Lung (tissue), 12 donors: ENCODE measurements around the gene TLL1. TPM values are rescaled to one million over a fixed set of nuclear protein-coding genes. Genes with fewer than 3 reads are reported as not detected.

Source experiments
- ATAC-seq: fragments of 200-7000 bp; cut with Tn5 transposase; one replicate; pipeline ENCODE4 v1.9.1; 2020; ENCODE audit warnings: moderate number of reproducible peaks; ENCODE audit not compliant: insufficient read depth, low FRiP score
- DNase-seq, 3 donors: peaks; one replicate each; pipeline ENCODE4 v3.0.0-alpha.2; 2013 to 2017
- H3K27ac ChIP-seq, 2 donors: one replicate each; pipeline ENCODE4 v1.5.1; 2013; ENCODE audit warnings: mild to moderate bottlenecking in 2 of 2, moderate library complexity in 2 of 2, control low read depth in 1 of 2, inconsistent platforms in 1 of 2, low read depth in 1 of 2, low read length in 1 of 2
- H3K27me3 ChIP-seq, 3 donors: one replicate each; pipeline ENCODE4 v1.5.1; 2013; ENCODE audit warnings: low read length in 2 of 3; ENCODE audit not compliant: control insufficient read depth in 3 of 3, insufficient read depth in 3 of 3
- H3K36me3 ChIP-seq, 4 donors: one replicate each; pipeline ENCODE4 v1.5.1; 2013; ENCODE audit warnings: low read length in 4 of 4, mild to moderate bottlenecking in 1 of 4, moderate library complexity in 1 of 4; ENCODE audit not compliant: control insufficient read depth in 4 of 4, insufficient read depth in 4 of 4
- H3K4me1 ChIP-seq, 5 donors: one replicate each; pipeline ENCODE4 v1.5.1; 2013; ENCODE audit warnings: low read length in 5 of 5, mild to moderate bottlenecking in 2 of 5, moderate library complexity in 1 of 5; ENCODE audit not compliant: control insufficient read depth in 5 of 5, insufficient read depth in 5 of 5
- H3K4me3 ChIP-seq: one replicate; pipeline ENCODE4 v1.5.1; 2013; ENCODE audit warnings: mild to moderate bottlenecking, control low read depth, moderate library complexity
- H3K9ac ChIP-seq, 2 donors: one replicate each; pipeline ENCODE4 v1.5.1; 2013; ENCODE audit warnings: low read length in 2 of 2, control low read depth in 1 of 2; ENCODE audit not compliant: insufficient read depth in 1 of 2
- H3K9me3 ChIP-seq, 4 donors: one replicate each; pipeline ENCODE4 v1.5.1; 2013; ENCODE audit warnings: low read length in 3 of 4, mild to moderate bottlenecking in 1 of 4, moderate library complexity in 1 of 4; ENCODE audit not compliant: control insufficient read depth in 4 of 4, insufficient read depth in 3 of 4
- CTCF ChIP-seq: IDR thresholded peaks from 2 replicates; pipeline ENCODE4 v1.5.1; 2012; ENCODE audit warnings: mild to moderate bottlenecking; ENCODE audit errors: control extremely low read depth, extremely low read depth
- WGBS, 2 donors: extraction: QIAGEN DNeasy Blood & Tissue Kit; methylation state at CpG; one replicate each; pipeline ENCODE4 v1.1.7; 2013; 5-methylcytosine and 5-hydroxymethylcytosine counted together
- polyA plus RNA-seq, 2 donors: library from polyadenylated mRNA; stranded (reverse); fragments of 200-250 nt; gene quantifications; one replicate each; pipeline ENCODE4 v1.2.1, GENCODE V29; 2013
- total RNA-seq, 2 donors: library from RNA; depleted of rRNA in 1 of 2; stranded (reverse); fragments of >200 nt in 1 of 2; gene quantifications; one replicate each; pipeline ENCODE4 v1.2.1, GENCODE V29; 2014 to 2021
- donor health status: control.
- donor health status: control.
- donor health status: Bipolar disorder and iron deficiency.
- donor health status: healthy.
- donor health status: DM: yes; HTN: yes; CAD: no.

Gene TLL1
- total and polyA plus RNA-seq, 4 donors: 0.93 to 5.7 (median 1.9) TPM

GRCh38 chr4:165994701-165995100 lies 121.7 kb downstream of the TLL1 start:
- H3K27ac ChIP-seq: no peak overlapping the region
- no peaks in the 10 kb centered on the region for H3K36me3 ChIP-seq
- H3K9ac ChIP-seq: no peak overlapping the region
- 71 to 76% methylated on average over 1 of the region's 1 CpG for WGBS, 2 donors
- DNase-seq (no peak), ATAC-seq (no peak)
- no peak overlapping the region for H3K4me3 ChIP-seq
- no peaks in the 10 kb centered on the region for H3K9me3 ChIP-seq
- no peak for TF ChIP-seq CTCF
- no peaks in the 10 kb centered on the region for H3K4me1 ChIP-seq
- no peaks in the 10 kb centered on the region for H3K27me3 ChIP-seq

- TF ChIP-seq CTCF: no peak
- DNase-seq (no peak), ATAC-seq (no peak)
- no peaks in the 10 kb centered on the region for H3K4me1 ChIP-seq
- 81 to 88% methylated on average over 2 of the region's 2 CpGs for WGBS, 2 donors
- no peak overlapping the region for H3K9ac ChIP-seq
- H3K27me3 ChIP-seq: no peaks in the 10 kb centered on the region
- H3K9me3 ChIP-seq: no peaks in the 10 kb centered on the region
- no peak overlapping the region for H3K4me3 ChIP-seq
- H3K36me3 ChIP-seq: no peaks in the 10 kb centered on the region
- no peak overlapping the region for H3K27ac ChIP-seq
Observed at GRCh38 chr4:166003811-166004210, 130.8 kb downstream of the TLL1 start.

GRCh38 chr4:166006217-166006616 lies 133.2 kb downstream of the TLL1 start:
- no peak overlapping the region for H3K4me3 ChIP-seq
- no peaks in the 10 kb centered on the region for H3K9me3 ChIP-seq
- no peak for TF ChIP-seq CTCF
- no peaks in the 10 kb centered on the region for H3K36me3 ChIP-seq
- no peaks in the 10 kb centered on the region for H3K4me1 ChIP-seq
- no peak overlapping the region for H3K27ac ChIP-seq
- ATAC-seq (no peak), DNase-seq (no peak)
- H3K27me3 ChIP-seq: no peaks in the 10 kb centered on the region
- WGBS, 2 donors: 87 to 92% methylated on average over 2 of the region's 2 CpGs
- H3K9ac ChIP-seq: no peak overlapping the region

GRCh38 chr4:166008510-166008909 lies 135.5 kb downstream of the TLL1 start:
- DNase-seq (no peak), ATAC-seq (no peak)
- WGBS, 2 donors: 79 to 83% methylated on average over 1 of the region's 1 CpG
- no peaks in the 10 kb centered on the region for H3K4me1 ChIP-seq
- no peak for TF ChIP-seq CTCF
- no peak overlapping the region for H3K27ac ChIP-seq
- H3K9ac ChIP-seq: no peak overlapping the region
- H3K4me3 ChIP-seq: no peak overlapping the region
- no peaks in the 10 kb centered on the region for H3K9me3 ChIP-seq
- H3K27me3 ChIP-seq: no peaks in the 10 kb centered on the region
- no peaks in the 10 kb centered on the region for H3K36me3 ChIP-seq
